SK-N-SH (cell line): ENCODE measurements around the gene RDH12. TPM values are rescaled to one million over a fixed set of nuclear protein-coding genes. Genes with fewer than 3 reads are reported as not detected.

ENCODE experiments used
- CTCF ChIA-PET: fragments of 300-600, 350-600 bp; formaldehyde crosslinking; extraction: SDS; loops from one replicate; lab custom pipeline; 2021; lab: Yijun Ruan, JAX
- POLR2A ChIA-PET: fragments of 350-600 bp; sonication (Branson Sonifier 250); formaldehyde crosslinking; extraction: SDS; loops from one replicate; lab custom pipeline; 2020; ENCODE audit warnings: antibody characterized with exemption, inconsistent platforms; lab: Yijun Ruan, JAX
- DNase-seq: peaks from one replicate; pipeline ENCODE4 v3.0.0; 2012
- H2AFZ ChIP-seq: fragments of 200-600 bp; sonication (generic); 2 replicates; pipeline ENCODE4 v1.8.1; 2016; ENCODE audit warnings: antibody characterized with exemption, mild to moderate bottlenecking, low read depth
- H3F3A ChIP-seq: fragments of 200-600 bp; sonication (generic); replicated peaks from 2 replicates; pipeline ENCODE3; 2016; ENCODE audit warnings: antibody characterized with exemption, mild to moderate bottlenecking; ENCODE audit not compliant: insufficient read depth
- H3K27ac ChIP-seq, 2 experiments: fragments of 200-500 bp in 1 of 2; fragments of 200-600 bp in 1 of 2; sonication (Bioruptor generic) in 1 of 2; sonication (generic), shearing (Covaris generic) in 1 of 2; 2 replicates each; pipeline versions ENCODE4 v1.5.1 to v1.6.1; 2014 to 2016; ENCODE audit warnings: low read depth in 2 of 2, inconsistent platforms in 1 of 2, low read length in 1 of 2, mild to moderate bottlenecking in 1 of 2, mixed read lengths in 1 of 2
- H3K27me3 ChIP-seq: fragments of 200-600 bp; sonication (generic), shearing (Covaris generic); 2 replicates; pipeline ENCODE4 v1.6.1; 2016; ENCODE audit warnings: mixed run types; ENCODE audit not compliant: insufficient read depth
- H3K36me3 ChIP-seq, 2 experiments: fragments of 200-500 bp in 1 of 2; fragments of 200-600 bp in 1 of 2; sonication (Bioruptor generic) in 1 of 2; sonication (generic) in 1 of 2; replicated peaks in 1 of 2; 2 replicates each; pipeline versions ENCODE3 to v1.5.1; 2014 to 2016; ENCODE audit warnings: low read length in 1 of 2, mild to moderate bottlenecking in 1 of 2; ENCODE audit not compliant: insufficient read depth in 2 of 2, control insufficient read depth in 1 of 2
- H3K4me1 ChIP-seq, 2 experiments: fragments of 200-500 bp in 1 of 2; fragments of 200-600 bp in 1 of 2; sonication (Bioruptor generic) in 1 of 2; sonication (generic), shearing (Covaris generic) in 1 of 2; 2 replicates each; pipeline versions ENCODE4 v1.5.1 to v1.6.1; 2014 to 2016; ENCODE audit warnings: low read depth in 1 of 2, low read length in 1 of 2, mixed run types in 1 of 2; ENCODE audit not compliant: insufficient read depth in 2 of 2, control insufficient read depth in 1 of 2
- H3K4me2 ChIP-seq: fragments of 200-600 bp; sonication (generic), shearing (Covaris generic); 2 replicates; pipeline ENCODE4 v1.6.1; 2017; ENCODE audit warnings: mixed run types
- H3K4me3 ChIP-seq, 2 experiments: fragments of 200-500 bp in 1 of 2; fragments of 200-600 bp in 1 of 2; sonication (Bioruptor generic) in 1 of 2; sonication (generic), shearing (Covaris generic) in 1 of 2; 2 replicates each; pipeline versions ENCODE4 v1.5.1 to v1.8.1; 2014 to 2016; ENCODE audit warnings: low read depth in 2 of 2, inconsistent platforms in 1 of 2, low read length in 1 of 2, mild to moderate bottlenecking in 1 of 2, mixed read lengths in 1 of 2, moderate library complexity in 1 of 2
- H3K79me2 ChIP-seq: fragments of 200-600 bp; sonication (generic); 2 replicates; pipeline ENCODE4 v1.8.1; 2017; ENCODE audit warnings: mild to moderate bottlenecking; ENCODE audit not compliant: insufficient read depth
- H3K9ac ChIP-seq: fragments of 200-600 bp; sonication (generic); 2 replicates; pipeline ENCODE4 v1.6.1; 2017; ENCODE audit warnings: mixed run types
- H3K9me2 ChIP-seq: fragments of 200-600 bp; sonication (generic); 2 replicates; pipeline ENCODE4 v1.6.1; 2017; ENCODE audit warnings: mixed run types
- H3K9me3 ChIP-seq: fragments of 200-600 bp; sonication (generic); 2 replicates; pipeline ENCODE4 v1.6.1; 2017; ENCODE audit warnings: mixed run types, mild to moderate bottlenecking, moderate library complexity
- H4K20me1 ChIP-seq: fragments of 200-600 bp; sonication (generic); 2 replicates; pipeline ENCODE4 v1.6.1; 2017; ENCODE audit warnings: mild to moderate bottlenecking, mixed run types; ENCODE audit not compliant: insufficient read depth
- CHD2 ChIP-seq: fragments of 150-350 bp; IDR thresholded peaks from 2 replicates; pipeline ENCODE4 v1.6.1; 2018; ENCODE audit warnings: low read length; ENCODE audit not compliant: partially characterized antibody
- EZH2phosphoT487 ChIP-seq: fragments of 200-600 bp; sonication (generic); IDR thresholded peaks from 2 replicates; pipeline ENCODE4 v1.6.1; 2017; ENCODE audit warnings: low read depth, mixed run types, mild to moderate bottlenecking, antibody characterized with exemption, moderate library complexity, borderline replicate concordance
- FOSL2 ChIP-seq: IDR thresholded peaks from 2 replicates; pipeline ENCODE4 v1.4.0; 2012; ENCODE audit warnings: low read depth, mild to moderate bottlenecking, moderate library complexity, borderline replicate concordance
- FOXJ3 ChIP-seq: sonication (generic); formaldehyde crosslinking; IDR thresholded peaks from 2 replicates; pipeline ENCODE4 v1.5.1; 2020; ENCODE audit warnings: mild to moderate bottlenecking, missing genetic modification reagents
- MXI1 ChIP-seq: IDR thresholded peaks from 2 replicates; pipeline ENCODE4 v1.6.1; 2012; ENCODE audit warnings: mild to moderate bottlenecking, low read depth, low read length, improper control_type of control experiment
- NFIC ChIP-seq: IDR thresholded peaks from 2 replicates; pipeline ENCODE4 v1.4.0; 2012; ENCODE audit warnings: borderline replicate concordance
- RAD21 ChIP-seq: IDR thresholded peaks from 2 replicates; pipeline ENCODE4 v1.6.1; 2012; ENCODE audit warnings: mild to moderate bottlenecking, low read length
- RCOR1 ChIP-seq: fragments of 150-350 bp; IDR thresholded peaks from 2 replicates; pipeline ENCODE4 v1.6.1; 2017; ENCODE audit warnings: antibody characterized with exemption, low read length
- REST ChIP-seq: IDR thresholded peaks from 2 replicates; pipeline ENCODE4 v1.6.1; 2012; ENCODE audit warnings: mild to moderate bottlenecking, low read depth, low read length, moderate library complexity
- RFX5 ChIP-seq: IDR thresholded peaks from 2 replicates; pipeline ENCODE4 v1.6.1; 2012; ENCODE audit warnings: mild to moderate bottlenecking, improper control_type of control experiment, low read length
- RXRA ChIP-seq: IDR thresholded peaks from 2 replicates; pipeline ENCODE4 v1.4.0; 2012; ENCODE audit warnings: low read depth, mild to moderate bottlenecking, borderline replicate concordance
- SMC3 ChIP-seq: IDR thresholded peaks from 2 replicates; pipeline ENCODE4 v1.6.1; 2012; ENCODE audit warnings: low read depth, low read length, improper control_type of control experiment
- ZBTB33 ChIP-seq: IDR thresholded peaks from 2 replicates; pipeline ENCODE4 v1.4.0; 2012; ENCODE audit warnings: low read depth, borderline replicate concordance
- WGBS: methylation state at CpG from one replicate; pipeline ENCODE4 v1.1.6; 2017; ENCODE audit warnings: low lambda C conversion rate; 5-methylcytosine and 5-hydroxymethylcytosine counted together
- polyA plus RNA-seq, 3 experiments: library from polyadenylated mRNA; depleted of rRNA; stranded (reverse); fragments of >200 nt; gene quantifications; 2 replicates each; pipeline ENCODE4 v1.2.3, GENCODE V29; 2012
- TF ChIP-seq, protein P1 (sequence below): fragments of 150-350 bp; IDR thresholded peaks from 2 replicates; pipeline ENCODE4 v1.6.1; 2017; ENCODE audit warnings: antibody characterized with exemption, low read length, low read depth, borderline replicate concordance
- TF ChIP-seq, protein P2 (sequence below): fragments of 200-600 bp; sonication (generic); IDR thresholded peaks from 2 replicates; pipeline ENCODE4 v1.6.1; 2017; ENCODE audit warnings: antibody characterized with exemption, mild to moderate bottlenecking, moderate library complexity

RDH12 gene
- polyA plus RNA-seq, 1 of the 3 experiments (the other 2 are of a cell fraction) = not detected

GRCh38 chr14:67764496-67764895 lies 62.8 kb downstream of the RDH12 start:
- Histone ChIP-seq H3K9me3 (no peaks in the 10 kb centered on the region), H3K36me3 (peaks cover 58 to 83% of the 10 kb centered on the region in 2 experiments)
- TF ChIP-seq RAD21 (no peak), NFIC (no peak), FOSL2 (no peak), EZH2phosphoT487 (no peak), RCOR1 (no peak), SMC3 (no peak)
- TF ChIP-seq, protein P1, sequence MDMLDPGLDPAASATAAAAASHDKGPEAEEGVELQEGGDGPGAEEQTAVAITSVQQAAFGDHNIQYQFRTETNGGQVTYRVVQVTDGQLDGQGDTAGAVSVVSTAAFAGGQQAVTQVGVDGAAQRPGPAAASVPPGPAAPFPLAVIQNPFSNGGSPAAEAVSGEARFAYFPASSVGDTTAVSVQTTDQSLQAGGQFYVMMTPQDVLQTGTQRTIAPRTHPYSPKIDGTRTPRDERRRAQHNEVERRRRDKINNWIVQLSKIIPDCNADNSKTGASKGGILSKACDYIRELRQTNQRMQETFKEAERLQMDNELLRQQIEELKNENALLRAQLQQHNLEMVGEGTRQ = no peak

DNA sequence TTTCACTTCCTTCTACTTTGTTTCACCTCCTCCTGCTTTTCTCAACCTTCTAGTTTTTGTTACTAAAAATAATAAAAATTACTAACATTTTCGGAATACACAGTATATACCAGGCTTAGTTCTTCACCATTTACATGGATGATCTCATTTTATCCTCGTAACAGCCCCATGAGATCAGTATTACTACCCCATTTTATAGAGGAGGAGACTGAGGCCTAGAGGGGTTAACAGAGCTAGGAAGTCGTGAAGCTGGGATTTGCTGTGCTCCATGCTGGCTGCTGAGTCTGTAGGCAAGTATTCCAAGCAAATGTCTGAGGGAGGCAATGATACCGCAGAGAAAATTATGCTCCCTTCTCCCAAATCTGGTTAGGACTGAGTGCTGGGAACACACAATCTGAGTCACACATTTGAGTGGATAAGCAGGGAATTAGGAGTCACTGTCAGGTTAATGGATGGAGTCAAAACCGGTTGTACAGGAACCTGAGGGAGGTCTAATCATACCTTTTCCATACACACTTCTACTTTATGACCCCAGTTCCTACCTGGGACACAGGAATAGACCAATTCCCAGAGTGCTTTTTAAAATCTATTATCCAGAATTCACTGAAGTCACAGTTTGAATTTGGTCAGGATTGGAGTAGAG lies 63.6 kb downstream of the RDH12 start:
- Histone ChIP-seq H3K9me3 (no peaks in the 10 kb centered on the region), H3K79me2 (no peaks in the 10 kb centered on the region), H3K4me2 (no peak overlapping the region), H3K4me1 (no peaks in the 10 kb centered on the region), H3K36me3 (peaks cover 57 to 87% of the 10 kb centered on the region in 2 experiments), H4K20me1 (no peaks in the 10 kb centered on the region), H2AFZ (no peak overlapping the region), H3F3A (no peaks in the 10 kb centered on the region), H3K9me2 (no peaks in the 10 kb centered on the region), H3K4me3 (no peak overlapping the region), H3K27ac (no peak overlapping the region), H3K9ac (no peak overlapping the region), H3K27me3 (no peaks in the 10 kb centered on the region)
- CTCF ChIA-PET = no interaction called here
- TF ChIP-seq, protein P2, sequence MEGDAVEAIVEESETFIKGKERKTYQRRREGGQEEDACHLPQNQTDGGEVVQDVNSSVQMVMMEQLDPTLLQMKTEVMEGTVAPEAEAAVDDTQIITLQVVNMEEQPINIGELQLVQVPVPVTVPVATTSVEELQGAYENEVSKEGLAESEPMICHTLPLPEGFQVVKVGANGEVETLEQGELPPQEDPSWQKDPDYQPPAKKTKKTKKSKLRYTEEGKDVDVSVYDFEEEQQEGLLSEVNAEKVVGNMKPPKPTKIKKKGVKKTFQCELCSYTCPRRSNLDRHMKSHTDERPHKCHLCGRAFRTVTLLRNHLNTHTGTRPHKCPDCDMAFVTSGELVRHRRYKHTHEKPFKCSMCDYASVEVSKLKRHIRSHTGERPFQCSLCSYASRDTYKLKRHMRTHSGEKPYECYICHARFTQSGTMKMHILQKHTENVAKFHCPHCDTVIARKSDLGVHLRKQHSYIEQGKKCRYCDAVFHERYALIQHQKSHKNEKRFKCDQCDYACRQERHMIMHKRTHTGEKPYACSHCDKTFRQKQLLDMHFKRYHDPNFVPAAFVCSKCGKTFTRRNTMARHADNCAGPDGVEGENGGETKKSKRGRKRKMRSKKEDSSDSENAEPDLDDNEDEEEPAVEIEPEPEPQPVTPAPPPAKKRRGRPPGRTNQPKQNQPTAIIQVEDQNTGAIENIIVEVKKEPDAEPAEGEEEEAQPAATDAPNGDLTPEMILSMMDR = no peak
- TF ChIP-seq FOXJ3 (CRISPR knock-in tag) (no peak), RXRA (no peak), SMC3 (no peak), MXI1 (no peak), CHD2 (no peak), REST (no peak), RFX5 (no peak), ZBTB33 (no peak)
- TF ChIP-seq, protein P1 = no peak
- POLR2A ChIA-PET = no interaction called here
- no peak for DNase-seq
- WGBS = 81% methylated on average over 5 of the region's 5 CpGs

More at GRCh38 chr14:67764496-67764895, 62.8 kb downstream of the RDH12 start:
- CTCF ChIA-PET = no interaction called here
- H3F3A ChIP-seq = no peaks in the 10 kb centered on the region
- H3K9me2 ChIP-seq = no peaks in the 10 kb centered on the region
- no peak overlapping the region for H3K4me2 ChIP-seq
- no peaks in the 10 kb centered on the region for H3K4me1 ChIP-seq
- H3K27me3 ChIP-seq = no peaks in the 10 kb centered on the region
- H2AFZ ChIP-seq = no peak overlapping the region
- H3K4me3 ChIP-seq = no peak overlapping the region
- no peak for DNase-seq
- H3K27ac ChIP-seq = no peak overlapping the region
- H3K9ac ChIP-seq = no peak overlapping the region
- no peaks in the 10 kb centered on the region for H4K20me1 ChIP-seq
- POLR2A ChIA-PET = no interaction called here
- 89% methylated on average over 4 of the region's 4 CpGs for WGBS
- H3K79me2 ChIP-seq = no peaks in the 10 kb centered on the region
